ENCODE results near the gene BATF. TPM values are rescaled to one million over a fixed set of nuclear protein-coding genes. Genes with fewer than 3 reads are reported as not detected.
"Not testable (repeated sequence)": the region's sequence is repeated elsewhere in the genome, so short reads cannot be mapped to it uniquely, and the experiment has no call there.

BATF gene, protein sequence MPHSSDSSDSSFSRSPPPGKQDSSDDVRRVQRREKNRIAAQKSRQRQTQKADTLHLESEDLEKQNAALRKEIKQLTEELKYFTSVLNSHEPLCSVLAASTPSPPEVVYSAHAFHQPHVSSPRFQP
- total RNA-seq, result under 1 TPM; 0.61 to 0.69 TPM
- 1 to 10 TPM in 1 of 2 donors, under 1 TPM in 1; 0.27 to 2.6 TPM for polyA plus RNA-seq (ENCODE audit: insufficient read length in 2 of 2)
- long read RNA-seq, donor 1, partial matches to known transcripts, result 0 of 1 reads
- long read RNA-seq, donor 1, other reads (novel, unspliced or antisense), result 0 of 1 reads
- long read RNA-seq, donor 2, result 0 reads
- long read RNA-seq, donor 3, result 0 reads
- long read RNA-seq, donor 4, partial matches to known transcripts, result 0 of 1 reads
- long read RNA-seq, donor 4, other reads (novel, unspliced or antisense), result 0 of 1 reads

DNA sequence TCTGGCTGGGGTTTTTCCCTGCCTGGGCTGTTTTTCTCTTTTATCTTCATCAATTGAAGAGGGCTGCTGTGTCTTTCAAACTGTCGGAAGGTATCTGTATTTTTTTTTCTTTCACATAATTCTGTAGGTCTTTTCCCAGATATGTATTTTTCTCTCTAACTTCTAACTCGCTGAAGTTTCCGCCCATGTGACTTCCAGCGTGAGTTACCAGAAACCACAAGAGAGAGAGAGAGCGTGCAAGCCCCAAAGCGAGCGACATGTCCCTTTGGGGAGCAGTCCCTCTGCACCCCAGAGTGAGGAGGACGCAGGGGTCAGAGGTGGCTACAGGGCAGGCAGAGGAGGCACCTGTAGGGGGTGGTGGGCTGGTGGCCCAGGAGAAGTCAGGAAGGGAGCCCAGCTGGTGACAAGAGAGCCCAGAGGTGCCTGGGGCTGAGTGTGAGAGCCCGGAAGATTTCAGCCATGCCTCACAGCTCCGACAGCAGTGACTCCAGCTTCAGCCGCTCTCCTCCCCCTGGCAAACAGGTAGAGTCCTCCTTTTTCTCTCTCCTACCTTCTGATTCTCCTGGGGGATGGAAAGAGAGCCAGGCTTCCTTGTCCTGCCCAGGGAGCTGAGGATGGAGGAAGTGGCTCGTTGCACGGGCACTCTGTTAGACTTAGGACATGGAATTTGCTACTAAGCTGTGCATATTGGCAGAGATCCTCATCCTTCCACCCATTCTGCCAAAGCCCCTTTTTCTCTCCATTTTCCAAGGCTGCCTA is at the start of gene BATF:
TSS of gene BATF (plus strand) at position 246 of the 759 bp plus-strand sequence. CDS start at position 460, 214 bp downstream.
- Histone ChIP-seq H3K9me3 (ENCODE audit: control insufficient read depth, insufficient read depth, low read length) (no peaks in the 10 kb centered on the region), H3K36me3 (ENCODE audit: control insufficient read depth, insufficient read depth, low read length) (no peaks in the 10 kb centered on the region), H3K27me3 (ENCODE audit: control insufficient read depth, insufficient read depth, low read length) (no peaks in the 10 kb centered on the region), H3K4me1 (ENCODE audit: control insufficient read depth, insufficient read depth, low read length) (no peaks in the 10 kb centered on the region), H3K27ac (ENCODE audit: low read depth, low read length) (no peak within 1 kb of the TSS), H3K4me3 (ENCODE audit: low read depth, low read length) (no peak within 1 kb of the TSS)
- DNase-seq (ENCODE audit: low read depth in 4 of 6, low spot score in 6 of 6), result no peak
- WGBS (ENCODE audit: insufficient coverage), result 78% methylated on average over 8 of the region's 13 CpGs

DNA sequence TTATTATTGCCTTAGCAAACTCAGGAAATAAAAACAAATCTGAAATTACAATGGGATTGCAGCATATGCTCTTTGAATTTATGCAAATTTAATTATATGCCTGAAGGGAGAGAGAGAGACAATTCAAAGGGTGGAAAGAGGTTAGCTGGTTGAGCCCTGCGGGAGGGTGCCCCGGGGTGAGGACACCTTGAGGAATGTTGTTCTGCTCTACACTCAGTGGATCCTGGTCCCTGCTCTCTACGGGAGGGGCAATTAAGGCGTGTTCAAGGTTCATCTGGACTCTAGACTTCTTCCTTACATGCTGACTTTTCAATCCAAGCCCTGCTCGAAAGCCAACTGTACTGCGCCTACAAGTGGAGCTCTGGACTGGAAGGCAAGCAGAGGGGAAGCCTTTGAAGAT is 48.1 kb upstream of the BATF start:
- H3K9me3 ChIP-seq (ENCODE audit: control insufficient read depth, insufficient read depth, low read length); H3K4me3 ChIP-seq (ENCODE audit: low read depth, low read length); H3K4me1 ChIP-seq (ENCODE audit: control insufficient read depth, insufficient read depth, low read length); H3K27me3 ChIP-seq (ENCODE audit: control insufficient read depth, insufficient read depth, low read length); DNase-seq (ENCODE audit: low read depth in 4 of 6, low spot score in 6 of 6); H3K27ac ChIP-seq (ENCODE audit: low read depth, low read length): not testable (repeated sequence)
- peaks cover 49% of the 10 kb centered on the region for H3K36me3 ChIP-seq (ENCODE audit: control insufficient read depth, insufficient read depth, low read length)
- 27% methylated on average over 2 of the region's 6 CpGs for WGBS (ENCODE audit: insufficient coverage)

DNA sequence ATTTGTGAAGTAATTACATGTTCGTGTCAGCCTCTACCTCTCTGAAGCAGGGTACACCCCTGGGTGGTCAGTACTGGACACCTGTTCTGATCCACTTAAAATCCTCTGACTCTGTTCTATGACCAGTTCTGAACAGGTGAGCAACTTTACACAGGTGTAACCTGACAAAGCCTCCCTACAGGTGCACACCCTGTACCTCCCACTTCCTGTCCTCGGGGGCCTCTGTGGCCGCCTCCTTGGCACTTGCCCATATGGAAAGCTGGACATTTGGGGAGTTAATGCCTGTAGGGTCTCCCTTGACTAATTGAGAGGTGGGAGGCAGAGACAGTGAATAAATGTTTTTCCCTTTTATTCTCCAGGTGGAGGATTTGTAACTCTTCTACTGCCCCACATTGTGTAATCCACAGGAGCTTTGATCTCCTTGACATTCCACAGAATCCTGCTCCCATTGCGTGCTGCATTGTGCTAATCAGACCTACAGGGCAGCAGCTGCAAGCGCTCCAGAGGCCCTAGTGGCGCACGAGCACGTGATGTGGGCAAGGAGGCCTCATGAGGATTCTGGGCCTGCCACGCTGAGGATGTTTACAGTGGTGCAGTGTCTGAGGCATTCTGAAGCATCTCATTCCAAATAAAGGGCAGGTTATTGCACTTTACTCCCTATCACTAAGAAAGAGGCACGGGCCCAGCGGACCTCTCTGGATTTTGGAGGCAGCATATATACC is 45.8 kb upstream of the BATF start:
- DNase-seq (ENCODE audit: low read depth in 4 of 6, low spot score in 6 of 6), result peak in 2 of 6 donors; percentile 16 to 76
- Histone ChIP-seq H3K27ac (ENCODE audit: low read depth, low read length) (no peak overlapping the region), H3K27me3 (ENCODE audit: control insufficient read depth, insufficient read depth, low read length) (no peaks in the 10 kb centered on the region), H3K9me3 (ENCODE audit: control insufficient read depth, insufficient read depth, low read length) (no peaks in the 10 kb centered on the region), H3K4me1 (ENCODE audit: control insufficient read depth, insufficient read depth, low read length) (no peaks in the 10 kb centered on the region), H3K4me3 (ENCODE audit: low read depth, low read length) (no peak overlapping the region), H3K36me3 (ENCODE audit: control insufficient read depth, insufficient read depth, low read length) (peaks cover 27% of the 10 kb centered on the region)
- 38% methylated on average over 7 of the region's 11 CpGs for WGBS (ENCODE audit: insufficient coverage)

DNA sequence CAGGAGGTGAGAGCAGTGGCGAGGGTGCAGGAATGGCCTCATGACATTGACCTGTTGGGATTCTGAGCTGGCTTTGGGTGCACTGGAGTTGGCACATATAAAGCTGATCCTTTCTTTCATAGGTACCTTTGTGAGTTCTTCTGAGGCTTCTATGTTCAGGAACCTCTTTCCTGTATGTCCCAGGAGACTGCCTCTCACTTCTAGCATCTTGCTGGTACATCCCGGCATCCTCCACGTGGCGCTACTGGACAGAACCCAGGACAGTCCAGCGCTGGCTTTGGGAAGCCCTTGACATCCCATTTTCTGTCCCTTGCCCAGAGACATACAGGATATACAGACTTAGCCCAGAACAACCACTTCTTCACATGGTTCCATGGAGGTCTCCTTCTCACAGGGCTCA is 44.4 kb upstream of the BATF start:
- Histone ChIP-seq H3K4me1 (ENCODE audit: control insufficient read depth, insufficient read depth, low read length) (no peaks in the 10 kb centered on the region), H3K36me3 (ENCODE audit: control insufficient read depth, insufficient read depth, low read length) (peaks cover 18% of the 10 kb centered on the region), H3K27me3 (ENCODE audit: control insufficient read depth, insufficient read depth, low read length) (no peaks in the 10 kb centered on the region), H3K9me3 (ENCODE audit: control insufficient read depth, insufficient read depth, low read length) (no peaks in the 10 kb centered on the region), H3K27ac (ENCODE audit: low read depth, low read length) (no peak overlapping the region), H3K4me3 (ENCODE audit: low read depth, low read length) (no peak overlapping the region)
- WGBS (ENCODE audit: insufficient coverage), result 97% methylated on average over 5 of the region's 5 CpGs
- no peak for DNase-seq (ENCODE audit: low read depth in 4 of 6, low spot score in 6 of 6)

DNA sequence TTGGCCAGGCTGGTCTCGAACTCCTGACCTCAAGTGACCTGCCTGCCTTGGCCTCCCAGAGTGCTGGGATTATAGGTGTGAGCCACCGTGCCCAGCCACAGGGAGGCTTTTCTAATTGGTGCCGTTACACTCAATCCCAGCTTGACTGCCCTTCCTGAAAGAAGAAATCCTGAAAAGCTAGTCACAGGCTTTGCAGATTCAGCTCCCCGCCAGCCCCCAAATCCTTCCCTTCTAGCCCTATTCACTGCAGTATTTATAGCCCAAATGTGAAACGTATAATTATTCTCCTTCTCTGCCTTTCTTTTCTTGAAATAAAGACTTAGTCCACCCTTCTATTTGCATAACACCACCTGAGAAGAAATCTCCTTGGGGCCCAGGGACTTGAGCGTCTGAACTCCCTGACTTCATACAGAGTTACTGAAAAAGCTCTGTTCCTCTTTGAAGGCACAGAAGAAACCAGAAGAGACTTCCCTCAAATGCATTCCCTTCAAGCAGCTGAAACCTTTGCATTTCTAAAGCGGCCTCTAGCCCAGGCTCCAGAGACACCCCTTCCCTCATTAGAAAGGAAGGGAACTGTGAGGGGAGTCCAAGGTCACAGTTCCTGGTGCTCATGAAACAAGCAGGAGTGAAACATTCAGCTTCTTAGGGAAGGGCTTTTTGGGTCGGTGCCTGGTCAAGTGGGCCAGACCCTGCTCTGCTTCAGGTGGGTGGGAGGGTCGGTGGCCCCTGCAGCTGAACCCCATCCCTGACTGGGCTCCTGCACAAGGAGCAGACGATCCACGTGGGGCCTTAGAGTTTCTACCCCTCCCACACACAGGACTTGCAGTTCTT is 42.3 kb upstream of the BATF start:
- DNase-seq (ENCODE audit: low read depth in 4 of 6, low spot score in 6 of 6), result no peak

DNA sequence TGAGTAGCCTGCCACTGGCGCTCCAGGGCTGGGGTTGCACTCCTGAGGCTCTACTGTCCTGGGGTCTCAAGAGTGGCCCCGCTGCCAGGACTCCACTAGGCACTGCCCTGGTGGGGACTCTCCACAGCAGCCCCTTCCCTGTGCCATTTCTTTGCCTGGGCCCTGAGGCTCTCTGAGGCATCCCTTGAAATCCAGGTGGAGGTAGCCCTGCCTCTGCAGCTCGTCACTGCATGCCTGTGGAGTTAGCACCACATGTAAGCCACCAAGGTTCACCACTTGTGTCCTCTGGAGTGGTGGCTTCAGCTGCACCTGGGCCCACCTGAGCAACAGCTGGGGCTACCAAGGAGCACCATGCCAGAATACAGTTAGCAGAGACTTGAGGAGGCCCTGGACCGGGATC is 39.9 kb upstream of the BATF start:
- H3K9me3 ChIP-seq (ENCODE audit: control insufficient read depth, insufficient read depth, low read length), result no peaks in the 10 kb centered on the region
- no peaks in the 10 kb centered on the region for H3K4me1 ChIP-seq (ENCODE audit: control insufficient read depth, insufficient read depth, low read length)
- no peak overlapping the region for H3K27ac ChIP-seq (ENCODE audit: low read depth, low read length)
- no peaks in the 10 kb centered on the region for H3K27me3 ChIP-seq (ENCODE audit: control insufficient read depth, insufficient read depth, low read length)
- no peak for DNase-seq (ENCODE audit: low read depth in 4 of 6, low spot score in 6 of 6)
- peaks cover 2% of the 10 kb centered on the region for H3K36me3 ChIP-seq (ENCODE audit: control insufficient read depth, insufficient read depth, low read length)
- WGBS (ENCODE audit: insufficient coverage), result 100% methylated on average over 3 of the region's 4 CpGs
- no peak overlapping the region for H3K4me3 ChIP-seq (ENCODE audit: low read depth, low read length)

More for the DNA sequence above, 42.3 kb upstream of the BATF start:
- Histone ChIP-seq H3K36me3 (ENCODE audit: control insufficient read depth, insufficient read depth, low read length) (peaks cover 15% of the 10 kb centered on the region), H3K4me1 (ENCODE audit: control insufficient read depth, insufficient read depth, low read length) (no peaks in the 10 kb centered on the region), H3K4me3 (ENCODE audit: low read depth, low read length) (no peak overlapping the region), H3K27me3 (ENCODE audit: control insufficient read depth, insufficient read depth, low read length) (no peaks in the 10 kb centered on the region), H3K9me3 (ENCODE audit: control insufficient read depth, insufficient read depth, low read length) (no peaks in the 10 kb centered on the region), H3K27ac (ENCODE audit: low read depth, low read length) (no peak overlapping the region)
- WGBS (ENCODE audit: insufficient coverage), result 29% methylated on average over 7 of the region's 11 CpGs

DNA sequence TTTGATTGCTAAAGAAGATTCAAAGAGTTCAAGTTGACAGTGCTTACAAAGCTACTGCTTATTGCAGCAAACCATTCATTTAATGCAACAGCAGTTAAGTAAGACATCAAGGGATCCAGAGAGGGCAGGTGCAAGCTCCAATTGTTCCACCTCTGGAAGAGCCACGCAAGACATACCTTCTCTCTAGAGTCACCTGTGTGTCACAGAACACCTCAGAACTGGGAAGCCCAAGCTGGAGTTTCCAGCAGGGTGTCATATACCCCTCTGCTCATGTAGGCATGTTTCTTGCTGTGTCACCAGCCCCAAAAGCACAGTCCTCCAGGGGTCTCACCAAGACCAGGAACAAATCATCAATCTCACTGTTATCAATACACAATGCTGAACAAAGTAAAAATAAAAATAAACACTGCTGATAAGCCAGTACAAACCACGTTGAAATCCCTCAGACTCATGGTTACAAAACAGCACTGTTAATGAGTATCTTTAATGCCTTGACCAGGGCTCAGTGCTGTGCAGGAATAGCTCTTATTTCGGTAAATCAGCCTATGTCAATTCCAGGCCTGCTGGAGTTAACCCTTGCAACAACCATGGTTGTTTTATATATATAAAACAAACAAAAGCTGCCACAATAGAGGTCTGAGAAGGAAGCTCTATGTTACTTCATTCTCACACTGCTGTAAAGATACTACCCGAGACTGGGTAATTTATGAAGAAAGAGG is 37.4 kb upstream of the BATF start:
- no peaks in the 10 kb centered on the region for H3K9me3 ChIP-seq (ENCODE audit: control insufficient read depth, insufficient read depth, low read length)
- WGBS (ENCODE audit: insufficient coverage), result 73% methylated on average over 2 of the region's 4 CpGs
- DNase-seq (ENCODE audit: low read depth in 4 of 6, low spot score in 6 of 6), result no peak

DNA sequence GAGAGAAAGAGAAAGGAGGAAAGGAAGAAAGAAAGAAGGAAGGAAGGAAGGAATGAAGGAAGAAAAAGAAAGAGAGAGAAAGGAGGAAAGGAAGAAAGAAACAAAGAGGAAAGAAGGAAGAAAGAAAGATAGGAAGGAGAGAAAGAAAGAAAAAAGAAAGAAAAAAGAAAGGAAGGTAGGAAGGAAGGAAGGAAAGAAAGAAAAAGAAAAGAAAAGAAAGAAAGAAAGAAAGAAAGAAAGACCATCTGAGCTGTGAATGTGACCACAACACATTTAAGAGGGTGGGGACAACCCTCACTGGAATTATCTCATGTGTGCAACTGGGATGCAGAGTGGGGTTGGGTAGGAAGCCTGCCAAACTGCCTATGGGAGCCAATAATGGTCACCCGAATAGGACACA is 36.0 kb upstream of the BATF start:
- DNase-seq (ENCODE audit: low read depth in 4 of 6, low spot score in 6 of 6), result no peak
- H3K9me3 ChIP-seq (ENCODE audit: control insufficient read depth, insufficient read depth, low read length), result no peaks in the 10 kb centered on the region
- no peak overlapping the region for H3K4me3 ChIP-seq (ENCODE audit: low read depth, low read length)
- H3K27ac ChIP-seq (ENCODE audit: low read depth, low read length), result no peak overlapping the region
- H3K36me3 ChIP-seq (ENCODE audit: control insufficient read depth, insufficient read depth, low read length), result no peaks in the 10 kb centered on the region
- H3K4me1 ChIP-seq (ENCODE audit: control insufficient read depth, insufficient read depth, low read length), result no peaks in the 10 kb centered on the region
- no CpG with 5 or more reads among the region's 1 CpG for WGBS (ENCODE audit: insufficient coverage)
- no peaks in the 10 kb centered on the region for H3K27me3 ChIP-seq (ENCODE audit: control insufficient read depth, insufficient read depth, low read length)

More for the DNA sequence above, 37.4 kb upstream of the BATF start:
- Histone ChIP-seq H3K27ac (ENCODE audit: low read depth, low read length) (no peak overlapping the region), H3K36me3 (ENCODE audit: control insufficient read depth, insufficient read depth, low read length) (no peaks in the 10 kb centered on the region), H3K27me3 (ENCODE audit: control insufficient read depth, insufficient read depth, low read length) (no peaks in the 10 kb centered on the region), H3K4me3 (ENCODE audit: low read depth, low read length) (no peak overlapping the region), H3K4me1 (ENCODE audit: control insufficient read depth, insufficient read depth, low read length) (no peaks in the 10 kb centered on the region)
